T-helper 22 cell (primary cell): ENCODE measurements around the gene PPL.
A peak's percentile ranks its signal among the peaks of the same experiment; 100 is the strongest.
"Not testable (repeated sequence)": the region's sequence is repeated elsewhere in the genome, so short reads cannot be mapped to it uniquely, and the experiment has no call there.

Experiments used
- DNase-seq: peaks from one replicate; pipeline ENCODE4 v3.0.0-alpha.2; 2020; ENCODE audit warnings: low read depth

PPL gene

GRCh38 chr16:4957720-4958509 is 21.0 kb upstream of the PPL start, which contains the start of gene SEC14L5:
Gene SEC14L5 (plus strand): TSS chr16:4958330. CDS start chr16:4959324, 994 bp downstream.
- DNase-seq = peak; percentile 79

DNA sequence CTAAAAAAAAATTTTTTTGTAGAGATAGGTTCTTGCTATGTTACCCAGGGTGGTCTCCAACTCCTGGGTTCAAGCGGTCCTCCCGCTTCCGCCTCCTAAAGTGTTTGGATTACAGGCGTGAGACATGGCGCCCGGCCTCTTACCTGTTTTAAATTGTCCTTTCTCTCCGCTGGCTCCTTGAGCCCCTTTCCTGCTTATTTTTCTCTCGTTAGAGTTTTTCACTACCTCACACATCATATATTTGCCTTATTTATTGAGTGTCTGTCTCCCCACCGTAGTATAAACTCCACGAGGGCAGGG is 20.4 kb upstream of the PPL start:
- DNase-seq = no peak

- DNase-seq = no peak
Observed at GRCh38 chr16:4954714-4955113, 17.8 kb upstream of the PPL start.

DNA sequence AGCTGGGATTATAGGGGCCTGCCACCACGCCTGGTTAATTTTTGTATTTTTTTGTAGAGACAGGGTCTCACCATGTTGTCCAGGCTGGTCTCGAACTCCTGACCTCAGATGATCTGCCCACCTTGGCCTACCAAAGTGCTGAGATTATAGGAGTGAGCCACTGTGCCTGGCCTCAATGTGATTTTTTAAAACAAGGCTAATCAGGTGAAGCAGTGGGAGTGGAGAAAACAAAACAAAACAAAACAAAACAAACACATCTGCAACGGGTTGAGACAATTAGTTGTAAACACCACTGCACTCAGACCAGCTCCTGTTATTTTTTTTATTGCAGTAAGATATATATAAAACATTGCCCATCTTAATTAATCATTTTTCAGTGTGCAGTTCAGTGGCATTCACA is 14.6 kb upstream of the PPL start:
- DNase-seq = not testable (repeated sequence)

DNA sequence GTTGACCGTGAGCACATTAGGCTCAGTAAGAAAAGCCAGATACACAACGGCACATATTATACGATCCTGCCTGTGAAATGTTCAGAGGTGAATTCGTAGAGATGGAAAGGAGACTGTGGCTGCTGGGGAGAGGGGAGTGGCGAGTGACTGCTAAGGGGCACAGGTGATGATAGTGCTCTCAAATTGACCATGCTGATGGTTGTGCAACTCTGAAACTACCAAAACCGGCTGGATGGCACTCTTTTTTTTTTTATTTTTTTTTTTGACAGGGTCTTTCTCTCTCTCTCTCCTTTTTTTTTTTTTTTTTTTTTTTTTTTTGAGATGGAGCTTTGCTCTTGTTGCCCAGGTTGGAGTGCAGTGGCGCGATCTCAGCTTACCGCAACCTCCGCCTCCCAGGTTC is 13.0 kb upstream of the PPL start:
- no peak for DNase-seq

DNA sequence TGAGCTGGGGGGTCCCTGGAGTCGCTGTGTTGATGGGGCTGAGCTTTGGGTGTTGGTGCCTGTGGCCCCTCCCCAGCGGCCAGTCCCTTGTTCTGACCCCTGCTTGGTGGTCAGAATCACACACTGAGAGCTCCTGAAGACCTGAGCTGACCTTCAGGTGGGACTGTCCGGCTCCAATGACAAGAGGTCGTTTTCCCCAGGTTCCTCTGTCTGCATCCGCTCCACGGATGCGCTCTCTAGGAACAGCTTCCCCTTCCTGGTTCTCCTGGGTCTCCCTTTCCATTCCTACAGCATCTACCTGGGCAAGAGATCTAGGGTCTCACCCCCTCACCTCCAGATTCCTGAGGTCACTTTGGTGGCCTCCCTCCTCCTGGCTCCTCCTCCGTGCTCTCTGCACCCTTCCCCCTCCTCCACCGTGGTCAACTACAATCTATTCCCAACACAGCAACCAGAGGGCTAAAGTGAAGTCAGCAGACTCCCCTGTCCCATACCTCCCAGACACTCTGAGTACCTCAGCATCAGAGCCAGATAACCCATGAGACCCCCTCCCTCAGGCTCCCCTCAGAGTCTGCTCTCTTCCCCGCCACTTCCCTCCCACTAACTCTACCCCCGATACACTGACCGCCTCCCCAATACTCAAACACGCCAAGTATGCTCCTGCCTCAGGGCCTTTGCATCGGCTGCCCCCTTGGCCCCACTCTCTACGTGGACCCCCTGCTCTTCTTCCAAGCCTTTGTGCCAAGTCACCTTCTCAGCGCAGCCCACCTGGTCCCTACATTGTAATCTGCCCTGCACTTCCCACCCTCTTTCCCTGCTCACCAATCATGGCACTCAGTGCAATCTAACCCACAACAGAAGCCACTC is 12.2 kb upstream of the PPL start:
- DNase-seq = no peak

DNA sequence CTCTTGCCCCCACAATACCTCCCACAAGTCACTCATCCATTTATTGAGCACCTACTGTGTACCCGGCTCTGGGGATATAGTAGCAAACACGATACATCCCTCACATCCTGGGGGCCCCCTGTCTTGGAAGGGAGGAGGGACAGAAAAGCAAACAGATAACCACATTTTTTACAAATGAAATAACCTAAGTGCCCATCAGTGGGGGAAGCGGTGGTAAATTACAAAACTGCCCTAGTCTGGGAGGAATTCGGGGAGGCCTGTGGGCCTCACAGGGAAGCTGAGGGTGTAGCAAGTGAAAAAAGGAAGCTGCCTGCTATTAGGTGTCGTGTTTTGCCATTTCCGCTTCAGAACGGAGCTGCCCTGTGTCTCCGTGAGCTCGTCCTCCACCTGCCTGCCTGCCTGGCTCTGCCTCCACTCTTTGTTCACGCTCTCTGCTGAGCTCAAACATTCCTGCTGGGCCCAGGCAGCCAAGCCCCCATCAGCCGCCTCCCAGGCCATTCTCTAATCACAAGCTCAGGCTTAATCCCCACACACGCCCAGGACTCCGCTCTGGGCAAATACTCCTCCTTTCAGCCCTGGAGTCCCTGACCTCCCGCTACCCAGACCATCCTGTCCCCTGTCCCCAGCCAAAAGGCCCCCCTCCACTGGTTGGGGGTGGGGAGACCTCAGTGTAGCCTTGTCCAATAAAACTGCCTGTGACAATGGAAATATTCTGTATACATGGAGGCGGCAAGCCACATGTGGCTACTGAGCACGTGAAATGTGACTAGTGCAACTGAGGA is 11.0 kb upstream of the PPL start:
- no peak for DNase-seq

DNA sequence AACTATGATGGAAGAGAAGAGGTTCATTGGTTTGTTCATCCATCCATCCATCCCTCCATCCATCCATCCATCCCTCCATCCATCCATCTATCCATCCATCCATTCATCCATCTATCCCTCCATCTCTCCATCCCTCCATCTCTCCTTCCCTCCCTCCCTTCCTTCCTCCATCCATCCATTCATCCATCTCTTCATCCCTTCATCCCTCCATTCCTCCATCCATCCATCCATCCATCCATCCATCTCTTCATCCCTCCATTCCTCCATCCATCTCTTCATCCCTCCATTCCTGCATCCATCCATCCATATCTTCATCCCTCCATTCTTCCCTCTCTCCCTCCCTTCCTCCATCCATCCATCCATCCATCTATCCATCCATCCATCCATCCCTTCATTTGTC is 10.0 kb upstream of the PPL start:
- no peak for DNase-seq

DNA sequence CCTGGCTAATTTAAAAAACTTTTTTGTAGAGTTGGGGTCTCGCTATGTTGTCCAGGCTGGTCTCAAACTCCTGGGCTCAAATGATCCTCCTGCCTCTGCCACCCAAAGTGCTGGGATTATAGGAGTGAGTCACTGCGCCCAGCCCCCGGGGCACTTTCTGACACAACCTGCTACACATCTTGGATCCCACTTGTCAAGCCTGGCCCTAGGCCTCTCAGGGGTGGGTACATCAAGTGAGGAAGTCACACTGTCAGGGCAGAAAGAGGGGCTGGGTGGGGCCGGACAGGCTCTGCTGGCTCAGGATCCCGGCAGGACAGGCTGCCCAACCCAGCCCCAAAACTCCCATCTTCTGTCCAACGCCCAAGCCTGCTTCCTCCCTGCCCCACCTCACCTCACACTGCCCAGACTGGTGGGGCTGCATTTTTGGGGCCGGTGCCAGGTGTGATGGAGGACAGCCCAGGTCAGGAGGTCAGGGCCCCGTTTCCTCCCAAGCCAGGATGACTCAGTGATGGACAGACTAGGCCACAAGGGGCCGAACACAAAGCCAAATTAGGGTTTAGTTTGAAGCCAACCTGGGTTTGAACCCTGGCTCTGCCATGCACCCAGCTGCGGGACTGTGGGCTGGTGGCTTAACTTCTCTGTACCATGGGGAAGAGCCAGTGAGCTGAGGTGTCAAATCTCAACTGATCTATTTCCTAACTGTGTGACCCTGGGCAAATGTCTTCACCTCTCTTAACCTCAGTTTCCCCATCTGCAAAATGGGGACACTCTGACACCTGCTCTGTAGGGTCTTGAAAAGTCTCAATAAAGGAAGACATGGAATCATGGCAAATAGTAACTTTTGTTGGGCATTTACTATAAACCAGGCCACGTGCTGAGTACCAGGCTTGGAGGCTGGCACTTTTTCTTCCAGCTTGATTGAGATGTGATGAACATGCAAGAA is 8.9 kb upstream of the PPL start:
- no peak for DNase-seq

- no peak for DNase-seq
Observed at GRCh38 chr16:4944333-4945281, 7.7 kb upstream of the PPL start.

GRCh38 chr16:4942481-4942880 is 5.5 kb upstream of the PPL start:
- DNase-seq = no peak

GRCh38 chr16:4940719-4941118 is 3.8 kb upstream of the PPL start:
- DNase-seq = no peak

DNA sequence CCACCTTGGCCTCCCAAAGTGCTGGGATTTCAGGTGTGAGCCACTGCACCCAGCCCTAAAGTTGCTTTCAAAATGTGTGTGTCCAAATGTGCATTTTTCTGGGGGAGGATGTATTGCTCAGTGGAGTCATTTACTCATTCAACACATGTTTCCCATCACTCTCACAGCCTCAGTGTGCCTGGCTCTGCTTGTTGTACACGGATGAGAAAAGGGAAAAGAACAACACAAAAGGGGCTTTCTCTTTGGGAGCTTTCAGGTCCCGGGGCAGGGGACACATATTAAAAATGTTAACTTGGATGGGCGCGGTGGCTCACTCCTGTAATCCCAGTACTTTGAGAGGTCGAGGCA is 1.7 kb upstream of the PPL start:
- DNase-seq = no peak

DNA sequence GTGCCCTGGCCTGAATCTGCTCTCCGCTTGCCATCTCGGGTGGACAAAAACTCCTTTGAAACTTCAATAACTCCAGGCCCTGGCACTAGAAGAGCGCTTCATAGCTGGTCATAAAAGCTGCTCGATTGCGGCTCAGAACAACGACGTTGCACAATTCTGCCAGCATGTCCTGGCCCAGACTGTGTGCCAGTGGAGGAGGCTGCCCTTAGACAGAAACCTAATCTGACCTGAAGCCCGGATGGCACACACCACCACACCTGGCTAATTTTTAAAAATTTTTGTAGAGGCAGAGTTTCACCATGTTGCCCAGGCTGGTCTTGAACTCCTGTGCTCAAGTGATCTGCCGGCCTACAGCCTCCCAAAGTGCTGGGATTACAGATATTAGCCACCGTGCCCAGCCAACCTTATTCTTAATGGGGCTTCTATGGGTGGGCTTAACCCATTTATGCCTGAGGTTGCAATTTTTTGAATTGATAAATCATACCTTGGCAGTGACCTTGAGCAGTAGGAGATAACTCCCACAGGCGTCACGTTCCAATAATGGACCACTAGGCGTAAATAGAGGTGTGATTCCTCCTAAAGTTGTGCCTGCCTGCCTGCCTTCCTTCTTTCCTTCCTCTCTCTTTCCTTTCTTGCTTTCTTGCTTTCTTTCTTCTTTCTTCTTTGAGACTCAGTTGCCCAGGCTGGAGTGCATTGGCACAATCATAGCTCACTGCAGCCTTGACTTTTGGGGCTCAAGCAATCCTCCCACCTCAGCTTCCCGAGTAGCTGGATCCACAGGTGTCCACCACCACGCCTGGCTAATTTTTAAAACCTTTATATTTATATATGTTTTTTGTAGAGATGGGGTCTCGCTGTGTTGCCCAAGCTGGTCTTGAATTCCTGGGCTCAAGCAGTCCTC is 1.1 kb upstream of the PPL start:
- no peak for DNase-seq

DNA sequence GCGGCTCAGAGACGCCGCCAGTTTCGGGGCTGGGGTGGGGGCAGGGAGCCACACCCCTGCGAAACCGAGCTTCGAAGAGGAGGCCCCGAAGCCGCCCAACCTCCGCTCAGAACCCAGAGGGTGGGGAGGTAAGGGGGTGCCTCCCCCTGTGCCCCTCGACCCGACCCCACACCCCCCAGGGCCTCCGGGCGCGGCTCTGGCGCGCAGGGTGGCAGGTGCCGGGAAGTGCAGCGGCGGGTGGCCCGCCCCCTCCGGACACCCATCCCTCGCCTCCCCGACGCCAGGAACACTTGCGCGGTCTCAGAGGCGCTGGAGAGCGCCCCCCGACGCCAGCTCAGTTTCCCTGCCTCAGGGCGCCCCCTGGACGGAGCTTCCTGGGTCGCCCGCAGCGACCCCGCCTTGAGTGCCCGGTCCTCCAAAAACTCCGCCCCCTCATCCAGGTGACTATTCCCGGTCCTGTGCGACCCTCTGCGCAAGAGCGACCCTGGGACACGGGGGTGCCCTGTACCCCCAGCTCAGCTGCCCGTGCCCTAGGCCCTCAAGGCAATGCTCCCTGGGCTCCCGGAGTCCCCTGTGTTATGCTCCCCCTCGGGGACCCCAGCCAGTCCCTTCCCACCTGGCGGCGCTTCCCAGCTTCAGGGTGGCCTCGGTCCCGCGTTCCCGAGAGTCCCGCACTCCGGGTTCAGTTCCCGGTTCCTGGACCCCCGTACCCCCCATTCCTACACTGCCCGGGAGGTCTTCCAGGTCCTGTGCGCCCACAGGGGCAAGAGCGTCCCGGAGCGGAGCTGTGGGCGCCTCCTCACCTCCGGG is 562 bp downstream of the PPL start:
- no peak for DNase-seq

- no peak for DNase-seq
Observed at GRCh38 chr16:4935241-4935855, 1.6 kb downstream of the PPL start.

- DNase-seq = no peak
Observed at GRCh38 chr16:4934591-4934990, 2.4 kb downstream of the PPL start.

DNA sequence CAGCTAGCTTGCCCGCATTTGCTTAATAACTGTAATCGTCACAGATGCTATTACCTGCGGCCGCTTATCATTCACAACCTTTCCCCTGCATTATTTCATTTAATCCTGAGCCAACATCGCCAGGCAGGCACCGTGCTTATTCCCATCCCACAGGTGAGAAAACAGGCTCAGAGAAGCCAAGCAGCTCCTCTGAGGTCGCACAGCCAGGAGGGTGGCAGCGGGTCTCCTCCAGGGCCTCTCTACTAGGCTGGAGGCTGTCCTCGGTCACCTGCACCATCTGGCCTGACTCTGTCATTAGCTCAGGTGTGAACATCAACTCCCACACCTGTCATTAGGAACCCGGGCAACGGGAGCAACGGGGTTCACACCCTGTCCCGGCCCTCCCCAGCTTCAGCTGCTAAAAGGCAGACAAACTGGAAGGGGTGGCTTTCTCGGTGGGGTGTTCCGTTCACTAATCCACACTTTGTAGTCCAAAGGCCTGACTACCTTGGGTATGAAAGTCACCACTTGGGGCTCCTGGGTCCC is 3.0 kb downstream of the PPL start:
- DNase-seq = no peak
